IgD-negative memory B cell (primary cell): ENCODE results near the gene RTEL1. TPM values are rescaled to one million over a fixed set of nuclear protein-coding genes. Genes with fewer than 3 reads are reported as not detected.

Experiments
- H3K27ac Mint-ChIP-seq, 3 donors: one replicate each; pipeline ENCODE4 v1.8.0; 2020 to 2022; ENCODE audit warnings: mild to moderate bottlenecking in 3 of 3, mixed read lengths in 3 of 3, moderate library complexity in 1 of 3
- H3K27me3 Mint-ChIP-seq: one replicate; pipeline ENCODE4 v1.8.0; 2021; ENCODE audit warnings: mixed read lengths
- H3K36me3 Mint-ChIP-seq: one replicate; pipeline ENCODE4 v1.8.0; 2020; ENCODE audit warnings: mild to moderate bottlenecking, mixed read lengths
- H3K4me1 Mint-ChIP-seq, 3 donors: one replicate each; pipeline ENCODE4 v1.8.0; 2020 to 2022; ENCODE audit warnings: mixed read lengths in 3 of 3, mild to moderate bottlenecking in 1 of 3
- H3K4me3 Mint-ChIP-seq, 4 donors: one replicate each; pipeline ENCODE4 v1.8.0; 2020 to 2022; ENCODE audit warnings: mild to moderate bottlenecking in 4 of 4, mixed read lengths in 4 of 4, moderate library complexity in 3 of 4
- H3K9me3 Mint-ChIP-seq, 3 donors: one replicate each; pipeline ENCODE4 v1.8.0; 2020 to 2021; ENCODE audit warnings: mixed read lengths in 3 of 3, mild to moderate bottlenecking in 1 of 3
- polyA plus RNA-seq: library from polyadenylated mRNA; unstranded; fragments of 300-500 nt; fragmentation: Illumina TruSeq; gene quantifications from one replicate; pipeline ENCODE4 v1.2.3, GENCODE V29; 2021

RTEL1 gene
- polyA plus RNA-seq, 1 donor from 2014 or later: 2.6 TPM

DNA sequence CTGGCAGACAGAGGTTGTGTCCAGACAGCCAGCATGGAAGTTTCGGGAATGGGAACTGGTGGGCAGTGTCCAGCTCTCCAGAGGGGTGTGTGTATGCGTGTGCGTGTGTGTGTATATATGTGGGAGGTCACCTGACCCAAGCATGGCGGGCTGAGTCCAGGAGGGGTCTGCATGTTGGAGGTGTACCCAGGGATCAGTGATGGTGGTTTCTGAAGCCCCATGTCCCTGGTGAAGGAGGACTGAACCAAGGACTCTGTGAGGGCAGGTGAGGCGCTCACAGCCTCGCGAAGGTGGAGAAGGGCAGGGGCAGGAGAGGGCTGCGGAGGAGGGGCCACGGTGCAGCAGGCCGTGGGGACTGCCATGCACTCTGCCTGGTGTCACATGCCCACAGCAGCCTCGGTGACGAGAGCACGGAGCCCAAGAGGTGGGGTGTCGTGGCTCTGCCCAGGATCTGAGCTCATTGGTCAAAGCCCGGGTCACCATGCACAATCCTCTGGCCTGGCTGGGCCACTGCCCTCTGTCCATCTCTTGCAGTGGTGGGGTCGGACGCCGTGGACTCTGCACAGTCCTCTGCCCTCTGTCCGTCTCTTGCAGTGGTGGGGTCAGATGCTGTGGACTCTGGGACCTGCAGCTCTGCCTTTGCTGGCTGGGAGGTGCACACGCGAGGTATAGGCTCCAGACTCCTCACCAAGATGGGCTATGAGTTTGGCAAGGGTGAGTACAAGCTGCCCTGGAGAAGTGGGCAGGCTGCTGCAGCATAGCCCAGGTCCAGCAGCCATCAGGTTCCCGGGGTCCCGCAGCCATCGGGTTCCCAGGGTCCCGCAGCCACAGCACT, 76.2 kb downstream of the RTEL1 start:
- no peaks in the 10 kb centered on the region for H3K9me3 Mint-ChIP-seq
- H3K27ac Mint-ChIP-seq: no peak overlapping the region
- no peaks in the 10 kb centered on the region for H3K36me3 Mint-ChIP-seq
- H3K4me3 Mint-ChIP-seq: peak overlapping the region in 1 of 4 donors; percentile 12
- no peaks in the 10 kb centered on the region for H3K27me3 Mint-ChIP-seq
- H3K4me1 Mint-ChIP-seq: peaks cover 12 to 18% (median 16%) of the 10 kb centered on the region in 3 donors

DNA sequence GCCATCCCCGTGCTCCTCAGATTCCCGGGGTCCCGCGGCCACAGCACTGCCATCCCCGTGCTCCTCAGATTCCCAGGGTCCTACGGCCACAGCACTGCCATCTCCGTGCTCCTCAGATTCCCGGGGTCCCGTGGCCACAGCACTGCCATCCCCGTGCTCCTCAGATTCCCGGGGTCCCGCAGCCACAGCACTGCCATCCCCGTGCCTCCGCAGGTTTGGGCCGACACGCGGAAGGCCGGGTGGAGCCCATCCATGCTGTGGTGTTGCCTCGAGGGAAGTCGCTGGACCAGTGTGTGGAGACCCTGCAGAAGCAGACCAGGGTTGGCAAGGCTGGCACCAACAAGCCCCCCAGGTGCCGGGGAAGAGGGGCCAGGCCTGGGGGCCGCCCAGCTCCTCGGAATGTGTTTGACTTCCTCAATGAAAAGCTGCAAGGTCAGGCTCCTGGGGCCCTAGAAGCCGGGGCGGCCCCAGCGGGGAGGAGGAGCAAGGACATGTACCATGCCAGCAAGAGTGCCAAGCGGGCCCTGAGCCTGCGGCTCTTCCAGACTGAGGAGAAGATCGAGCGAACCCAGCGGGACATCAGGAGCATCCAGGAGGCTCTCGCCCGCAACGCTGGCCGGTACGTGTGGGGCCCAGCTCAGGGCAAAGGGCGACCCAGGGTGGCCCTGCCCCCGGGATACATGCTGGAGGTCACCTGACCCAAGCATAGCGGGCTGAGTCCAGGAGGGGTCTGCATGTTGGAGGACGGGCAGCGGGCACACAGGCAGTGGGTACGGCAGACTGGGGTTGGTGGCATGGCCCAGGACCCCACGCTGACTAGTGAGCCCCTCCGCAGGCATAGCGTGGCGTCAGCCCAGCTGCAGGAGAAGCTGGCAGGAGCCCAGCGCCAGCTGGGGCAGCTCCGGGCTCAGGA, 77.1 kb downstream of the RTEL1 start:
- Mint-ChIP-seq H3K4me3 (peak overlapping the region; percentile 52 to 95 (median 82)), H3K27me3 (no peaks in the 10 kb centered on the region), H3K4me1 (peaks cover 9 to 11% (median 11%) of the 10 kb centered on the region in 3 donors), H3K9me3 (no peaks in the 10 kb centered on the region), H3K36me3 (no peaks in the 10 kb centered on the region), H3K27ac (peak overlapping the region; percentile 23 to 92 (median 54))

DNA sequence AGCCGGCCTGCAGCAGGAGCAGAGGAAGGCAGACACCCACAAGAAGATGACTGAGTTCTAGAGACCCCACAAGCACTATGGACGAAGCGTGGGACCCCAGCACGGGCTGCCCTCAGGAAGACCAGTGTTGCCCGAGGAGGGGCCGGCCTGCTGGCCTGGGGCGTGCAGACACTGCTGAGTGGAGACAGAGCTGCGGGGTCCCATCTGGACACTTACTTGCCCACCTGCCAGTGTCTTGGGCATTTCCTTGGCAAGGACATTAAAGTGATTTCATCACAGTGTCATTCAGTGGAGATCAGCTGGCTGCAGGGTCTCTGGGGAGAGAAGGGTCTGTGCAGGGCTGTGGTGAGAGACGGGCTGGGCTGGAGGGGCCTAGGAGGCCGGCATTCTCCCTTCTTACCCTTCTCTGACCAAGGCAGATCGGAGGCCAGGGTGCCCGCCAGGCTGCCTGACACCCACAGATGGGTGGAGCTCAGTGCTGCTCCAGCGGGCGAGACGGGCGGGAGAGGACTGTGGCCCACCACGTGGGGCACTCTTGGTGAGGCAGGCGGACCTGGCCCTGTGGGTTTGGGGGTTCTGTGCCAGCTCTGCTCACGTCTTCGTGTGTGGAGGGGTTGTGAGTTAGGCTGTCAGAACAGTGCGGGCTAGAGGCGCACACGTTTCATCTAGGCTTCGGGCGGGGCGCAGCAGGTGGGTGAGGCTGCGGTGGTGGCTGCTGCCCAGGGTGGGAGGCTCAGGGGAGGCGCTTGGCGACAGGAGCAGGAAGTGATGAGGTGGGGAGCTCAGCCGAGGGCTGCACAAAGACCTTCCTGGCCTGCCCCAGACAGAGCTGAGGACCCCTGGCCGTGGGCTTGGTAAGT, 78.0 kb downstream of the RTEL1 start, which contains the start of gene LIME1:
LIME1 (plus strand) TSS at position 806 of the 860 bp plus-strand sequence. CDS start 886 bp downstream, outside the sequence.
- no peaks in the 10 kb centered on the region for H3K36me3 Mint-ChIP-seq
- no peaks in the 10 kb centered on the region for H3K9me3 Mint-ChIP-seq
- H3K4me1 Mint-ChIP-seq: peaks cover 9% of the 10 kb centered on the region in 3 donors
- H3K27me3 Mint-ChIP-seq: no peaks in the 10 kb centered on the region
- peak within 1 kb of the TSS; percentile 81 to 97 (median 92) for H3K27ac Mint-ChIP-seq
- H3K4me3 Mint-ChIP-seq: peak within 1 kb of the TSS; percentile 79 to 95 (median 88)

DNA sequence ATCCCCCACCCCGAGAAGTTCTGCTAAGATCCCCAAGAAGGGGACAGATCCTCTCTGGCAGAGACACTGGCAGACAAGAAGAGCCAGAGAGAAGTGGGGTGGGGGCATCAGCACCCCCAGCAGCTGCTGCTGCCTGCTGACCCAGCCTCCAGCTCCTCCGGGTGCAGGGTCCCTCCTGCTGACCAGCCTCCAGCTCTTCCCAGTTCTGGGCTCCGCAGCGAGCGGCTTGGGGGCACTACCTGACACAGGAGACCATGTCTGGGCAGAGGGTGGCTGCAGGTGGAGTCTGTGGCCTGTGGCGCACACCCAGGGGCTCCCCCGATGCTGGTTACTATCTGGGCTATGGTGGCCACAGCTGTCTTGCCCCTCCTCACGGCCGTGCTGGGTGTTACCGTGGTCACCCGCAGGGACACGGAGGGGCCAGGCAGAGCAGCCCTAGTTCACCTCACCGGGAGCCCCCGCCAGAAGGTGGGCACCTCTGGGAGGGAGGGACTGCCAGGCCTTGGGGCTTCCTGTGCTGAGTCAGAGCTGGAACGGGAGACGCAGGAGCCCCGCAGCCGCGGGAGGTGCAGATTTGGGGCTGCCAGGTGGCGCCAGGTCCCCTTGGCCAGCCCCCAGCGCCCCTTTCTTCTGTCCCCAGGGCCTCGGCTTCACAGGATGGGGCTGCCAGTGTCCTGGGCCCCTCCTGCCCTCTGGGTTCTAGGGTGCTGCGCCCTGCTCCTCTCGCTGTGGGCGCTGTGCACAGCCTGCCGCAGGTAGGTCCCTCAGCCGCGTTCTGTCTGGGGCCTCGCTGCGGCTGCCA, 79.0 kb downstream of the RTEL1 start:
- Mint-ChIP-seq H3K36me3 (no peaks in the 10 kb centered on the region), H3K9me3 (no peaks in the 10 kb centered on the region), H3K27me3 (no peaks in the 10 kb centered on the region), H3K27ac (peak overlapping the region; percentile 81 to 97 (median 92)), H3K4me1 (peaks cover 9% of the 10 kb centered on the region in 3 donors), H3K4me3 (peak overlapping the region; percentile 79 to 95 (median 88))

DNA sequence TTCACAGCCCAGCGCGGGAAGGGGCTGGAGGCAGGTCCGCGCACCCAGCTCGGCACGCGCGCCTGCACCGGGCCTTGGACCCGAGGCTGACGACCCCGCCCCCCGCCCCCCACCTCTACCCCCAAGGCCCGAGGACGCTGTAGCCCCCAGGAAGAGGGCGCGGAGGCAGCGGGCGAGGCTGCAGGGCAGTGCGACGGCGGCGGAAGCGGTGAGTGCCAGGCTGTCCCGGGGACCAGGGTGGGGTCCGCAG, 79.5 kb downstream of the RTEL1 start:
- Mint-ChIP-seq H3K27me3 (no peaks in the 10 kb centered on the region), H3K4me1 (peaks cover 9% of the 10 kb centered on the region in 3 donors), H3K4me3 (peak overlapping the region; percentile 79 to 95 (median 88)), H3K9me3 (no peaks in the 10 kb centered on the region), H3K36me3 (no peaks in the 10 kb centered on the region), H3K27ac (no peak overlapping the region)

DNA sequence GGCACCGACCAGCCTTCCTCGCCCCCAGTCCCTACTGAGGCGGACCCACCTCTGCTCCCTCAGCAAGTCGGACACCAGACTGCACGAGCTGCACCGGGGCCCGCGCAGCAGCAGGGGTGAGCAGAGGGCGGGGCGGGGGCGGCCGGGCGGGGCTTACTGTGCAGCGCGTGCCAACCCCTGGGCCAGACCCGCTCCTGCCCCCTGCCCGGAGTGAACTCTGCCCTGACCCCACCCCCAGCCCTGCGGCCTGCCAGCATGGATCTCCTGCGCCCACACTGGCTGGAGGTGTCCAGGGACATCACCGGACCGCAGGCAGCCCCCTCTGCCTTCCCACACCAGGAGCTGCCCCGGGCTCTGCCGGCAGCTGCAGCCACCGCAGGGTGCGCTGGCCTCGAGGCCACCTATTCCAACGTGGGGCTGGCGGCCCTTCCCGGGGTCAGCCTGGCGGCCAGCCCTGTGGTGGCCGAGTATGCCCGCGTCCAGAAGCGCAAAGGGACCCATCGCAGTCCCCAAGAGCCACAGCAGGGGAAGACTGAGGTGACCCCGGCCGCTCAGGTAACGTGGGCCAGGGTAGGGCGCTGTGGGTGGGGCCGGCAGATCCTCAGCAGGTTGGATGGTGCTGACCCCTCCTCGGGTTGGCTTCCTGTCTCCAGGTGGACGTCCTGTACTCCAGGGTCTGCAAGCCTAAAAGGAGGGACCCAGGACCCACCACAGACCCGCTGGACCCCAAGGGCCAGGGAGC, 80.0 kb downstream of the RTEL1 start:
- H3K36me3 Mint-ChIP-seq: no peaks in the 10 kb centered on the region
- H3K27me3 Mint-ChIP-seq: no peaks in the 10 kb centered on the region
- H3K27ac Mint-ChIP-seq: no peak overlapping the region
- peak overlapping the region in 3 of 4 donors; percentile 62 to 92 (median 86) for H3K4me3 Mint-ChIP-seq
- peaks cover 9% of the 10 kb centered on the region in 3 donors for H3K4me1 Mint-ChIP-seq
- H3K9me3 Mint-ChIP-seq: no peaks in the 10 kb centered on the region

DNA sequence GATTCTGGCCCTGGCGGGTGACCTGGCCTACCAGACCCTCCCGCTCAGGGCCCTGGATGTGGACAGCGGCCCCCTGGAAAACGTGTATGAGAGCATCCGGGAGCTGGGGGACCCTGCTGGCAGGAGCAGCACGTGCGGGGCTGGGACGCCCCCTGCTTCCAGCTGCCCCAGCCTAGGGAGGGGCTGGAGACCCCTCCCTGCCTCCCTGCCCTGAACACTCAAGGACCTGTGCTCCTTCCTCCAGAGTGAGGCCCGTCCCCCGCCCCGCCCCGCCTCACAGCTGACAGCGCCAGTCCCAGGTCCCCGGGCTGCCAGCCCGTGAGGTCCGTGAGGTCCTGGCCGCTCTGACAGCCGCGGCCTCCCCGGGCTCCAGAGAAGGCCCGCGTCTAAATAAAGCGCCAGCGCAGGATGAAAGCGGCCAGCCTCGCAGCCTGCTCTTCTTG, 80.6 kb downstream of the RTEL1 start:
- H3K27ac Mint-ChIP-seq: no peak overlapping the region
- peaks cover 9% of the 10 kb centered on the region in 3 donors for H3K4me1 Mint-ChIP-seq
- peak overlapping the region in 3 of 4 donors; percentile 17 to 86 (median 62) for H3K4me3 Mint-ChIP-seq
- H3K9me3 Mint-ChIP-seq: no peaks in the 10 kb centered on the region
- no peaks in the 10 kb centered on the region for H3K36me3 Mint-ChIP-seq
- no peaks in the 10 kb centered on the region for H3K27me3 Mint-ChIP-seq

DNA sequence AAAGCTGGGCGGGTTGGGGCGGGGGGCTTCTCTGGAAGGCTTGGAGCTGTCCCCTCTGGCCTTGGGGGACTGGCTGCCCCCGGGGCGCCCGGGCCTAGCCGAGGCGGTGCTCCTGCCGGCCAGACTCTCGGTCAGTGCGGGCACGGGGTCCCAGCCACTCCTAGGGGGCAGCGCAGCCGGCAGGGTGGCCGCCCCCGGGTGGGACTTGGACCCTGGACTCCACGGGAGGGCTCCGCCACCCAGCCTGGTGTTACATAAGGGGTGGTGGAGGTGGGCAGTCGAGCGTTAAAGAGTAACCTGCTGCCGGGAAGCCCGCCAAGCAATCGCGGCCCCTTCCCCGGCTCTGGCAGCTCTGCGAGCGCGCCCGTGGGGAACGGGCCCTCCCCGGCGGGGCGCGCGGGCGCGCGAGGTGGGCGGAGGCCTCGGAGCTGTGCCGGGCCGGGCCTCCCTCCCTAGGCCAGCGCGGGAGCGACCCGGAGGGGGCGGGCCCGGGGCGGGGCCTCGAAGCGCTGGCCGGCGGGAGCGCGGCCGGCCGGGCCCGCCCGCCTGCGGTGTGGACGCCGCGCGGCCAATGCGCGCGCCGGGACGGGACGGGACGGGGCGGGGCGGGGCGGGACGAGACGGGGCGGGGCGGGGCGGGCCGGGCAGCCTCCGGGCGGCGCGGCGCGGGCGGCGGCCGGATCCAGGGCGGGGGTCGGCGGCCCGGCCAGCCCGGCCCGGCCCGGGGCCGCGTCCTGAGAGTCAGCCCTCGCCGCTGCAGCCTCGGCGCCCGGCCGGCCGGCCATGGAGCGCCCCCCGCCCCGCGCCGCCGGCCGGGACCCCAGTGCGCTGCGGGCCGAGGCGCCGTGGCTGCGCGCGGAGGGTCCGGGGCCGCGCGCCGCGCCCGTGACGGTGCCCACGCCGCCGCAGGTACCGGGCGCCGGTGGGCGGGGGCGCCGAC, 81.3 kb downstream of the RTEL1 start, which contains the start of gene SLC2A4RG:
SLC2A4RG (plus strand) TSS at position 647 of the 940 bp plus-strand sequence; CDS start at position 784, 137 bp downstream.
- Mint-ChIP-seq H3K36me3 (no peaks in the 10 kb centered on the region), H3K27ac (no peak within 1 kb of the TSS), H3K9me3 (no peaks in the 10 kb centered on the region), H3K4me1 (peaks cover 5 to 9% (median 7%) of the 10 kb centered on the region in 3 donors), H3K4me3 (peak within 1 kb of the TSS in 3 of 4 donors; percentile 64 to 86 (median 66)), H3K27me3 (no peaks in the 10 kb centered on the region)

DNA sequence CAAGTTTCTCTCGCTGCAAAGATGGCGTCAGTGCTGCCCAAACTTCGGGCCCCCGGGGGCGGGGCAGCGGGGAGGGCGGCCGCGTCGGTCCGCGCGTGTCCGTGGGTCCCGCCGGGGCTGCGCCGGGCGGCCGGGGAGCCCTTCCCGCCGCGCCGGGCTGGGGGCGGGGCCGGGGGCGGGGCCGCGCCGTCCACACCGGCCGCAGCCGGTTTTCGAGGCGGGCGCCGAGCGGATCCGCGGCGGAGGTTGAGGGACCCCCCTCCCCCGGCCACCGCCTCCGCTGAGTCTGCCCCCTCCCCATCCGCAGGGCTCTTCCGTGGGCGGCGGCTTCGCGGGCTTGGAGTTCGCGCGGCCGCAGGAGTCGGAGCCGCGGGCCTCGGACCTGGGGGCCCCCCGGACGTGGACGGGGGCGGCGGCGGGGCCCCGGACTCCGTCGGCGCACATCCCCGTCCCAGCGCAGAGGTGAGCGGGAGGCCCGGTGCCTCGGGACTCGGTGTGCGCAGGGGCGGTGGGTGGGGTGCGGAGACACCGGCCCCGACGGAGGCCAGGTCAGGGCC, 82.0 kb downstream of the RTEL1 start:
- Mint-ChIP-seq H3K36me3 (no peaks in the 10 kb centered on the region), H3K4me1 (peaks cover 5 to 9% (median 7%) of the 10 kb centered on the region in 3 donors), H3K27ac (no peak overlapping the region), H3K9me3 (no peaks in the 10 kb centered on the region), H3K4me3 (peak overlapping the region in 3 of 4 donors; percentile 12 to 66 (median 64)), H3K27me3 (no peaks in the 10 kb centered on the region)

DNA sequence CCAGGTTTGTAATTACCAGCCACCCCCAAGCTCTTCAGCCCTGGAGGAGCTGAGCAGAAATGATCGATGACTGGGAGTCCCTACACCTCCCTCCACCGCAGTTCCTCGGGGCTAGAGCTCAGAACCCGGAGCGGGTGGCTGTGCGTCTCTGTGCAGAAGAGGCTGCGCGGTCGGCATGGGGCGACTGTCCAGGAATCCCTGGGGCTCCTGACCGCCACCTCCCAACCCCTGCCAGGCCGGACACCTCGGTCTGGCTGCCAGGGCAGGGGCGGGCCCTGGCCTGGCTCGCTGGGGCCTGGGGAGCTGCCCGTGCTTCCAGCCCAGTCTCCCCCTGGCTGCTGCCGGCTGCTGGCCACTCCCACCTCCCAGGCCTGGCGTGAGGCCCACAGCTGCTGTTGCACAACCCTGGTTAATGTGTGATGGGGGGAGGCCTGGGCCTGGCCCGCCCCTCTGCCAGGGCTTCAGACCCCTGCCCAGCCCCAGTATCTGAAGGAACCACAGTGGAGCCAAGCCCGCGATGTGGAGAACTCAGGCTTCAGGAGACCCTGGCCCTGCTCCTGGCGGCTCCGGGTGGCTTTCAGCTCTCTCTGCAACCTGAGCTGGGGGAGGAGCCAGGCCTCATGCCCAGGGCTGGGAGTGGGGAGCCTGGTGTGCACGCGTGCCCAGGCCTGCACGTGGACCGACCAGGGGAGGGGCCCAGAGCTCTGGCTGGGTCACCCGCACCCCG, 82.7 kb downstream of the RTEL1 start:
- peak overlapping the region in 3 of 4 donors; percentile 51 to 66 (median 64) for H3K4me3 Mint-ChIP-seq
- peak overlapping the region in 1 of 3 donors; percentile 35 for H3K27ac Mint-ChIP-seq
- no peaks in the 10 kb centered on the region for H3K36me3 Mint-ChIP-seq
- H3K9me3 Mint-ChIP-seq: no peaks in the 10 kb centered on the region
- no peaks in the 10 kb centered on the region for H3K27me3 Mint-ChIP-seq
- H3K4me1 Mint-ChIP-seq: peaks cover 5 to 9% (median 7%) of the 10 kb centered on the region in 3 donors

DNA sequence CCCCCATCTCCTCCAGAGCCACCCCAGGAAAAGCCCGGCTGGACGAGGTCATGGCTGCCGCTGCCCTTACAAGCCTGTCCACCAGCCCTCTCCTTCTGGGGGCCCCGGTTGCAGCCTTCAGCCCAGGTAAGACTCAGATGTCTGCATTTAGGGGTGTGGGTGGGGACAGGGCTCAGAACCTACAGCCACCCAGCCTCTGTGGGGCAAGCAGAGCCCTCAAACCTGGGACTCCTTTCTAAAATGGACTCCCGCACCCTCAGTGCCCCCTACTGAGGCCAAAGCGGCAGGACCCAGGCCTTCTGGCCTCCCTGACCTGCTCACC, 83.2 kb downstream of the RTEL1 start:
- peak overlapping the region in 3 of 4 donors; percentile 46 to 78 (median 66) for H3K4me3 Mint-ChIP-seq
- H3K36me3 Mint-ChIP-seq: no peaks in the 10 kb centered on the region
- H3K27ac Mint-ChIP-seq: peak overlapping the region in 1 of 3 donors; percentile 35
- no peaks in the 10 kb centered on the region for H3K9me3 Mint-ChIP-seq
- peaks cover 1 to 4% (median 1%) of the 10 kb centered on the region in 3 donors for H3K4me1 Mint-ChIP-seq
- no peaks in the 10 kb centered on the region for H3K27me3 Mint-ChIP-seq
